CD4-positive, alpha-beta T cell treated with Interleukin-4 for 4 hours (primary cell): ENCODE measurements around the gene ACOXL.

ENCODE experiments used
- DNase-seq: peaks from one replicate; pipeline ENCODE4 v3.0.0-alpha.2; 2020

ACOXL gene

GRCh38 chr2:110720547-110720946 is 11.8 kb upstream of the ACOXL start:
- no peak for DNase-seq

- DNase-seq, result no peak
Observed at GRCh38 chr2:110724820-110725219, 7.6 kb upstream of the ACOXL start.

DNA sequence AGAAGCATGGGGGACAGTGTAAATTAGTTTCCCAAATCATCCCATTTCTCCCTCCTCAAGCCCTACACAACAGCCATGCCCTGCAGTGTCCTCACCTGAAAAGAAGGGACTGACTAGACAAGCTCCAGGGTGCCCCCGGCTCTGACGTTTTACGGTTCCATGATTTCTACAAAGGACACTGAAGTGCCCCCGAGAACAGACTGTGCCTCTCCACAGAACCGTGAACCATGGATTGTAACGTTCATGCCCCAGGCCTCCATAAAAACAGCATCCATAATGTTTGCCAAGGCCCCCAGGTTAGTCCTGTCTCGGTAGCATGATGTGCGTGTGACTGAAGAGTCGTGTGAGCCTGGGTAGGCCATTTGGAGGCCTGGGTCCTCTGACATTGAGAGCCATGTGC is 7.0 kb upstream of the ACOXL start:
- no peak for DNase-seq

DNA sequence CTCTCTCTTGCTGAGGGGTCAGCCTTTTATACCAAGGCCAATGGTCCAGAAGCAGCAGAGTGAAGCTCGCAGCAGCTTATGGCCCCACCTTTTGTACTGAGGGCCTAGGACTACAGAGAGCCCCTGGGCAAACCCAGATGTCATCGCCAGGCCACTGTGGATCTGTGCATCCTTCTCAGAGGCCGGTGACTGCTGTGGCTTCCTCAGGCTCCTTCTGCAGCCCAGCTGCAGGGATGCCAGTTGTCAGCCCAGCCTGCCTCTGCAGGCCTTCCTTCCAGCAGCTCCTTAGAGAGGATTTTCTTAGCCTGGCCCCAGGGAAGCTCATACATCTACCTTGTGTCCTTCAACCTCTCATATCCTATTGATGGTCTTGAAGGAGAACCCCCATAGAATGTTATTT is 6.5 kb upstream of the ACOXL start:
- no peak for DNase-seq

- DNase-seq, result no peak
Observed at GRCh38 chr2:110726285-110726684, 6.1 kb upstream of the ACOXL start.

GRCh38 chr2:110727923-110728322 is 4.5 kb upstream of the ACOXL start:
- DNase-seq, result no peak

DNA sequence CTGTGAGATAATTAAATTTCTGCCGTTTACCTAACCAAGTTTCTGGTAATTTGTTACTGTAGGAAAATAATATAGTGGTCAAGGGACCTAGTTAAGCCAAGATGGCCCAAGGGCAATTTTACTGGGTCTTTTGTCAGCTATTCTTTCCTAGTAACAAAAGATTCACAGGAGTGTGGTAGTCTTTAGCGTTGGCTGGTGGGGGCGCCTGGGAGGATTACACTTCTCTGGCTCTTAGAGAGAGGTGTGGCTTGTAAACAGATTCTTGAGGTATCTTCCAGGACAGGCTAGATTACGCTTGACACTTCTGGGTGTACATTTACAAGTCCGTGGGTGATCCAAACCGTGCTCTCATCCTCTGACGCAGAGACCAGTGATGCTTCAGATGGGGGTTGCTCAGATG is 3.3 kb upstream of the ACOXL start:
- no peak for DNase-seq

DNA sequence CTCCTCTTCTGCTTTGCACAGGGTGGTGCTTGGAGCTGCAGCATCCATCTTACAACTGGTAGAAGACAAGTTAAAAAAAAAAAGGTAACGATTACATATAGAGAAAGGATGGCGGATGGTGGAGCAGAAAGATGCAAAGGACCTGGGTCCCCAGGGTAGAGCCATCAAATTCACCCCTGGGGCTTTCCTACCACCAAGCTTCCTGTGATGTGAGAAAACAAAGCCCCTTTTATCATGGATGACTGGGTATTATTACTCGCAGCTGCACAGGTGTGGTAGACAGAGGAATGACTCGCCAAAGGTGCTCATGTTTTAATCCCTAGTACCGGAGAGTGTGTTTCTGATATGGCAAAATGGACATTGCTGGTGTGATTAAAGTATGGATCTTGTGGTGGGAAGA is 1.3 kb upstream of the ACOXL start:
- no peak for DNase-seq

GRCh38 chr2:110735366-110735765 is 3.0 kb downstream of the ACOXL start:
- no peak for DNase-seq

GRCh38 chr2:110737783-110738182 is 5.4 kb downstream of the ACOXL start:
- DNase-seq, result no peak

DNA sequence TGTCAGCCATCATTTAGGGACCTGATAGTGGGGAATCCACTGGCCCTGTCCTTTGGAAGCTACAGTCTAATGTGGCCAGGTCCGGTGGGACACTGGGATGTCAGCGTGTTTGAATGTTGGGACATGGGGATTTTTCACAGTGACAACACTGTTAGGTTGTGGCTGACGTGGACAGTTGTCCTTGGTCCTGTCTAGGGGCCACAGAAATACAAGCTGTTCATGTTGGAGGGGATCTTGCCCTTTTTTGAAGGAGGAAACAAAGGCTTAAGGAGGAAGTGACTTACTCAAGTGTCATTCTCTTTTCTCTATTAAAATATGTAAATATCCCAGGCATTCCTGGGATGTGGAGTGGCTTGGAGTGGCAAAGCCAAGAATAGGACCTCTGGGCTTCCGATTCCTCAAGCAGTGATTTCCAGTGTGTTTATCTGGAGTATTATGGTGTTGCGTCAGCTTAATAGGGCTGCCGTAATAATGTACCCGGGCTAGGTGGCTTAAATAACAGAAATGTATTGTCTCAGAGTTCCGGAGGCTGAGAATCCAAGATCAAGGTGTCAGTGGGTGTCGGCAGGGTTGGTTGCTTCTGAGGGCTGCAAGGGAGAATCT is 8.5 kb downstream of the ACOXL start:
- no peak for DNase-seq

DNA sequence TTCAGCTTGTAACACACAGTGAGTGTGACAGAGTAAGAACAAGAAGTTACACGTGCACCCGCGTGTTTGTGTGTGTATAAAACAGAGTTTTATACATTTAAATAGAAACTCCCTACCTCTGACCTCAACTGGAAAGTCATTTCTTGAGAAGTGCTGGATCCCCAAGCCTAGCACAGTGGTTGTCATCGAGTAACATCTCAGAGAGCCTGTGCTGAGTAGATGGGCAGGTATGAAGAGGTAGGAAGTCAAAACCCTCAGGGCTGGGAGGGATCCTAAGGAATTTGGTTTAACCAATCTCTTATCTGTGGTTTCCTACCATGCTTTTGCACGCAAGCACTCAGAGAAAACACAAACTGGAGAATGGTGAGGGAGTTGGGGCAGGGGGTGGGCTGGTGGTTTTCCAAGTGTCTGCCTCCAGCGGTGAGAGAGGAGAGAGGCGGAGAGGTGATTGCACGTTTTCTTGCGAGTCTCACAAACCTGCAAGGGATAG is 9.2 kb downstream of the ACOXL start:
- no peak for DNase-seq

GRCh38 chr2:110742412-110742811 is 10.0 kb downstream of the ACOXL start:
- DNase-seq, result no peak

DNA sequence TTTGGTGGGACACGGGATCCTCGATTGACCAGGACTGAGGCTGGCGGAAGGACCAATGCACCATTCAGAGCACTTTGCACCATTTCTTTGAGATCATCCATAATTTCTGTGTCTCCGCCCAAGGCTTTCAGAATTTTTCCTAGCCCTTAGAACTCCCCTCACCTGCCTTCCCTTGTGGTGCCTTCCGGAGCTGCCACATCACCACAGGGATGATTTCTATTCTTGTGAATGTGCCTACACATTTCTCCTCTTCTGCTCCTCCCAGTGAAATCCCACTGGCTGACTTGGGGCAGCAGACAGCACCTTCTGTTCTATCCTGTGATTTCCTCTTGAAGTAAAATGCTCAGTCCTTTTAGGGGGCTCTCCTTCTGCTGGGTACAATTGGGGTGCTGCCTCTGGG is 11.2 kb downstream of the ACOXL start:
- DNase-seq, result no peak

- no peak for DNase-seq
Observed at GRCh38 chr2:110744429-110744828, 12.1 kb downstream of the ACOXL start.

- DNase-seq, result no peak
Observed at GRCh38 chr2:110745048-110745447, 12.7 kb downstream of the ACOXL start.

DNA sequence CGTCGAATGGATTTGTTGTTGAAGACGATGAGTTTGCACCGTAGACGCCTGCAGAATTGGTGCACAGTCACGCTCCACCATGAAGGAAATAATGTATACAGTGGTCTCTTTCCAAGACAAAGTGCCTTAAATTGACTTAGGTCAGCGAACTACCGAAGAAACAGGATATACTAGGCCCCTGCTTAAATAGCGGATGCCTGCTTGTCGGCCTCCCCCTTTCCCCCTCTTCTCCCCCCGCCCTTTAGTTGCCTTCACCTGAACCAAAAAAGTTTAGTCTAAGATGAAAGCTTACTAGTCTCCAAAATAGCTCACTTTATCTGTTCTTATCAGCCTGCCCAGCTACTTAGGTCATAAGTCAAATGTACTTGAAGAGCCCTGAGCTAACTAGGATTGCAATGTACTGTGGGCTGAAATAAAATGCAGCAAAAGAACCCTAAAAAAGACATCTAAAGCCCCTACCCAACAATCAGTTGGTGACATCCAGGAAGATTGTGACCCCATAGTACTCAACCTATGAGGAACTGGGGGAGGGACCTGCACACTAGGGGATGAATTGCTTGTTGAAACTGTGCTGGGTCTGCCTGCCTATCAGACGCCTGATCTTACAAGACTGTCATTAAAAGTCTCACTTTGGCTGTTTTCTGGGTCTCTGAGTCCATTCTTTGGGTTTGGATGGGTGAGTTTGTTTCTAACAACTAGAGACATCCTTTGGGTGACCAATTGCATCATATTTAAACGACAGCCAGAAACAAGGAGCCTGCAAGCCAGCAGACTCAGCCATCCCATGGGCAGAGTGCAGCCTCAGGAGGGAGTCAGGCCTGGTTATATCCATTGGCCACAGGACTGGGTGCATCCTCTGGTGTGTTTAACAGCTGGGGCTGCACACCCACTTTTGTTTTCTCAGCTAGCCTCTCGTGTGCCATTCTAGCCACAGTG is 14.5 kb downstream of the ACOXL start:
- no peak for DNase-seq

- no peak for DNase-seq
Observed at GRCh38 chr2:110747522-110748488, 15.4 kb downstream of the ACOXL start.

DNA sequence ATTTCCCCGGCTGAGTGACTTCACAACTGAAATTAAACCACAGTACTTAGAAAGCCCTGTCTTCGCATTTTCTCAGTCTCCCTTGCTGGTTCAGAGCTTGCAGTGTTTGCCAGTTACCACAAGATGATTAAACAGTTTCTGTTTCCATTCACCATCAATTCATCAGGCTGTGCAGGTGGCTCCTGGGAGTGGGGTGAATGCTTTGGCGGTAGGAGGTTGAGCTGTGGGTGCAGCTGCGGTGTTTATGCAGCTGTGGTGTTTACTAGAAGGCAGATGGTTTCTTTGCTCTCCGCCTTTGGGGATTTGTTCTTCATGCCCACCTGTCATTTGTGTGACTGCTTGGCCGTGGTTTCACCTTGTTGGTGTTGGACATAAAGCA is 16.1 kb downstream of the ACOXL start:
- peak; percentile 60 for DNase-seq

DNA sequence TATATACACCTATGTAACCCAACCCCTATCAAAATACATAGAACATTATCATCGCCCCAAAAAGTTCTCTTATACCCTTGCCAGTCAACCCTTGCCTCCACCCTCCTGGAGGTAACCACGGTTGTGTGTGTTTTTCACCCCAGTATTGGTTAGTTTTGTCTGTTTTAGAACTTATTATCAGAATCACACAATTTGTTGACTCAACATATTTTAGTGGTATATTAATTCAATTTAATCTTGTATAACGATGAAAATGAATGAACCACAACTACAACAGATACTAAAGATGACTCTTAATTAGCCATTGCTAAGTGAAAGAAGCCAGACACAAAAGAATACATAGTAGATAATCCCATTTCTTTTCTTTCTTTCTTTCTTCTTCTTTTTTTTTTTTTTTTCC is 19.3 kb downstream of the ACOXL start:
- DNase-seq, result no peak

DNA sequence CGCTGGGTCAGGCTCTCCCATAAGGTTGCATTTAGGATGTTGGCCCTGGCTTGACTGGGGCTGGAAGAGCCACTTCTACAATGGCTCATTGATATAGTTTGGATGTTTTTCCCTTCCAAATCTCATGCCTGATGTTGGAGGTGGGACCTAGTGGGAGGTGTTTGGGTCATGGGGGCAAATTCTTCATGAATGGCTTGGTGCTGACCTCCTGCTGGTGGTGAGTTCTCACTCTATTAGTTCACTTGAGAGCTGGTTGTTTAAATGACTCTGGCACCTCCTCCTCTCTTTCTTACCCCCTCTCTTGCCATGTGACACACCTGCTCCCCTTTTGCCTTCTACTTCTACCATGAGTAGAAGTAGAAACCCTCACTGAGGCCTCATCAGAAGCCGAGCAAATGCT is 20.5 kb downstream of the ACOXL start:
- DNase-seq, result no peak

GRCh38 chr2:110755491-110756078 is 23.2 kb downstream of the ACOXL start:
- no peak for DNase-seq

DNA sequence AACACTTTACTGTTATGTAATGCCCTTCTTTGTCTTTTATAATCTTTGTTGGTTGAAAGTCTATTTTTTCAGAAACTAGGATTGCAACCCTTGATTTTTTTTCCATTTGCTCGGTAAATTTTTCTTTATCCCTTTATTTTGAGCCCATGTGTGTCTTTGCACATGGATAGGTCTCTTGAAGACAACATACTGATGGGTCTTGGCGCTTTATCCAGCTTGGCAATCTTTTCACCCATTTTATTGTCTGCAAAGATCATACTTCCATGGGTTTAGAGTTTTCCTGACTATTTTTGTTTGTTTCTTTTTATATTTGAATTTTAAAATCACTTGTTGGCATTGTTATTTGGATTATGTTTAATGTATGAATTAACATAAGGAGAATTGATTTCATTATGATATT is 27.0 kb downstream of the ACOXL start:
- DNase-seq, result no peak
